A204.1 (cell line): ENCODE data around the gene TREH.

Source experiments
- FAIRE-seq: peaks from 2 replicates; lab custom pipeline; 2012; peaks lifted over from hg19 to GRCh38; lab: Jason Lieb, UNC

Gene TREH

GRCh38 chr11:118609380-118610224 is 69.8 kb downstream of the TREH start:
- FAIRE-seq = no peak

GRCh38 chr11:118608360-118609227 is 70.9 kb downstream of the TREH start:
- FAIRE-seq = no peak

GRCh38 chr11:118607401-118608359 is 71.8 kb downstream of the TREH start, which contains the start of gene PHLDB1:
PHLDB1 (plus strand) TSS chr11:118607615; CDS start chr11:118613837, 6,222 bp downstream.
- FAIRE-seq = no peak
